Stimulated activated CD4-positive, alpha-beta T cell treated with anti-CD3 and anti-CD28 coated beads, Interleukin-12 subunit alpha, Interleukin-12 subunit beta, amount 100 ng/mL, for 24 hours (primary cell): Measurements from ENCODE around the gene MTCL1.

Experiments used
- DNase-seq, 2 experiments: peaks; one replicate each; pipeline ENCODE4 v3.0.0-alpha.2; 2020; ENCODE audit warnings: low read depth in 2 of 2

The MTCL1 gene

GRCh38 chr18:8865934-8866333 lies 160.6 kb downstream of the MTCL1 start:
- no peak for DNase-seq

DNA sequence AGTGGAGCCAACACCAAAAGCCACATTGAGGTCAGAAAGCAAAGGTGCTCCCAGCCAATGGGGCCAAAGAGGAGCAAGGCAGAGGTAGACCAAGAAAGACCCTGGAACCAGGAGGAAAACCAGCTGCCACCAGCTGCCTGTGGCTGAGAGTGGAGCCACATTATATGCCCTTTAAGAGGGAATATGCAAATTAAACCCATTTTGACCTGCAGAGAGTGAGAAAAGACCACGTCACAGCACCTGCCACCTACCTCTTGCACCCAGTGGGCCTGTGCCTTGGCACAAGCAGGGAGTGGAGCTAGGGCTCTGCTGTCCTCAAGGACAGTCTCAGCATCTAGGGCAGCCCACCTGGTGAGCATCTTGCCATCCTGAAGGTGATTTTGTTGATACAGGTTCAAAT lies 161.3 kb downstream of the MTCL1 start:
- no peak for DNase-seq

DNA sequence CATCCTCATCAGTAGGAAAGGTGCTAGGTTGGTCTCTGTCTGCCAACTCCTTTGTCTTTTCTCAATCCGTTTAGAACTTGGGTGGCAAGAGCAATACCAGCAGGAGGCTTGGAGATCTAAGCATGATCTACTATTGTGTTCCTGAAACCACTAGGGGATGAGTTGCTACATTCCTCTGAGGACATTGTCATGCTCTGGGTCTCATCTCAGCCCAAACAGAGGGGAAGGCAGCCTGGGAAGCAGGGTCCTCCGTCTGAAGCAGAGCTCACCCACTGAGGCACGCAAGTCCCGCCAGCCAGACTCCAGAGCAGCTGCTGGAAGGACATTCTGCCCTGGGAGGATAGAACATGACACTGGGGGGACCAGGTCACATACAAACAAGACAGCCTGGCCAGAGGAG lies 162.9 kb downstream of the MTCL1 start:
- DNase-seq = no peak

DNA sequence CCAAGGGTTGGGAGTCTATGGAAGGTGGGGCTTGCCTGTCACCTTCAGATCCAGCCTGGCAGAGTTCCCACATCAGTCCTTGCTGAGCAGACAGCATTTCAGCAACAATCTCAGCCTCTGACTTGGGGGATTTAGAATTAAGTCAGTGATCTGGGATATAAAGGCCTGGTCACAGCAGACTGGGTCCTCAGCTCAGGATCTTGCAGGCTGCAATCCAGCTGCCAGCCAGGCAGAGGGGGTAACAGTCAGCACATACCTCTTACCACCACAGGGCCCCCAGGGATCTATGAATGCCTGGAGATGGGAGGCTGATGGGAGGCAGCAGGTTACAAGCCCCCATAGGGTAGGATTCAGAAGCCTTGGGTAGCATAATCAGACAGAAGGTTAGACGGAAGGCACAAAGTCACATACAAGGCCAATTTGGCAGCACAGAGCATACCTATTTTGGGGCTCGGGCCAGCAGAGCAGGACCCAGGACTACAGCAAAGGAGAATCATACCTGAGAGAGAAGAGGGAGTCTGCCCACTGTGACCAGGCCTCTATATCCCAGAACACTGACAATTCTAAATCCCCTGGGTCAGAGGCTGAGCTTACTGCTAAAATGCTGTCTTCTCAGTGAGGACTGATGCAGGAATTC lies 163.5 kb downstream of the MTCL1 start:
- DNase-seq = no peak

- DNase-seq = no peak
Observed at GRCh38 chr18:8869696-8870095, 164.3 kb downstream of the MTCL1 start.

DNA sequence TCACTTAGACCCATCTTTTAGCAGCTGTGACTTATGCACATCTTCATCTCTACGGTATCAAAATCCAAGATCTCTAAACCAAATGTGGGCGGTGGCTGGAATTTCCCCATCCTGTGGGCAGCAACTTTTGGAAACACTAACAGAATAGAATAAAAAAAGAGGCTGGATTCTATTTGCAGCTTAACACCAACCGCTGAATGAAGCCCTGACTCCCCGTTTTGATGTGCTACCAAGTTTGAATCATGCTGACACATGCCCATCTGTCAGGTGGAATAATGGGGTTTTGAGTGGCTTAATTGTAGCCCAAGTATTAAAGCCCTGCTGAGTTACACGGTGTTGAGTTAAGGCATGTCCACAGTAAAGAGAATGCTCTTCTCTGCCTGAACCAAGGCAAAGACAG lies 165.2 kb downstream of the MTCL1 start:
- no peak for DNase-seq

- DNase-seq = no peak
Observed at GRCh38 chr18:8871489-8871888, 166.1 kb downstream of the MTCL1 start.

- DNase-seq = no peak
Observed at GRCh38 chr18:8874872-8875271, 169.5 kb downstream of the MTCL1 start.

GRCh38 chr18:8876887-8877286 lies 171.5 kb downstream of the MTCL1 start:
- no peak for DNase-seq

DNA sequence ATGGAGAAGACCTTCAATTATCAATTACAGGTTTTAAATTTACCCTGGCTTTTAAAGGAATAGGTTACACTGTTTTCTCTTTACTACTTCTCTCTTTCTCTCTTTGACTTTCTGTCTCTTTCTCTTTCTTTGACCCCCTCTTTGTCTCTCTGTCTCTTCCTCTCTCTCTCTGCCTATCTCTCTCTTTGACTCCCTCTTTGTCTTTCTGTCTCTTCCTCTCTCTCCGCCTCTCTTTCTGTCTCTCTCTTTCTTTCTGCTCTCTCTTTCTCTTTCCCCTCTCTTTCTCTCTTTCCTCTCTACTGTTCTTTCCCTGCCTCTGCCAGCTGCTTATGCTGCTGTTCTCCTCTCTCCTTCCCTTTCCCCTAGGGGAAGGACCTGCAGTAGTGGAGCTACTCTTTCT lies 175.7 kb downstream of the MTCL1 start:
- no peak for DNase-seq
